SU-DHL-6 (cell line): ENCODE measurements around the gene TRPV5.

Experiments
- CTCF ChIP-seq: fragments of 200-600 bp; sonication (generic); IDR thresholded peaks from one replicate; pipeline ENCODE4 v1.5.1; 2017; ENCODE audit warnings: antibody characterized with exemption, mild to moderate bottlenecking, low read length, moderate library complexity; ENCODE audit not compliant: insufficient read depth, poor library complexity, severe bottlenecking
- EZH2phosphoT487 ChIP-seq: fragments of 200-600 bp; sonication (generic), shearing (Covaris generic); conservative IDR thresholded peaks from 2 replicates; pipeline ENCODE4 v1.6.1; 2018; ENCODE audit warnings: mild to moderate bottlenecking, antibody characterized with exemption, low read length, moderate library complexity, mixed read lengths

GRCh38 chr7:142916508-142916907, 17.0 kb downstream of the TRPV5 start:
- TF ChIP-seq CTCF (no peak), EZH2phosphoT487 (no peak)
